Activated T-cell treated with anti-CD3 and anti-CD28 coated beads for 24 hours (primary cell): ENCODE results near the gene IGSF21.

Experiments used
- DNase-seq: peaks from one replicate; pipeline ENCODE4 v3.0.0-alpha.2; 2020; ENCODE audit warnings: low read depth

IGSF21 gene

GRCh38 chr1:18107369-18108298, at the start of gene IGSF21:
Gene IGSF21, plus strand, starts transcription at chr1:18107798. Its CDS starts 331 bp downstream, at chr1:18108129.
- no peak for DNase-seq

- no peak for DNase-seq
Observed at GRCh38 chr1:18058206-18058921, 49.2 kb upstream of the IGSF21 start.

DNA sequence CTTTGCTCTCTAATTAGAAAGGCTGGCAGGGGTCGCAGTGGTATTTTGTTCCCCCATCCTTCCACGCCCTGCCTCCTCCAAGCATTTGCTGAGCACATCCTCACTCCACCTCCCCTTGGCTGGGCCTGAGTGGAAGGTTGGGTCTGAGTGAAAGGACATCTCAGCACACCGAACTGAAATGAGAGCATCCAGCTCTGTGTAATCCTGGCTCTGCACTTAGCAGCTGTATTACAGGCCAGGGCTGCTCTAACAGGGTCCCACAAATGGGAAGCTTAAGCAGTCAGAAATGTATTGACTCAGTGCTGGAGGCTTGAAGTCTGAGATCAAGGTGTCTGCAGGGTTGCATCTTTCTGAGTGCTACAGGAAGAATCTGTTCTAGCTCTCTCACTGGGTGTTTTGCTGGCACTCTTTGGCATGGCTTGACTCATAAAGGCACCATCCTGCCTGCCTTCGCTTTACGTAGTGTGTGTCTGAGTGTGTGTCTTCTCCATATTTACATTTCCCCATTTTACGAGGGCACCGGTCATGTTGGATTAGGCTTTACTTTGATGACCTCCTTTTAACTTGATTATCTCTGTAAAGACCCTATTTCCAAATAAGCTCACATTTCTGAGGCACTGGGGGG, 48.5 kb upstream of the IGSF21 start:
- no peak for DNase-seq

DNA sequence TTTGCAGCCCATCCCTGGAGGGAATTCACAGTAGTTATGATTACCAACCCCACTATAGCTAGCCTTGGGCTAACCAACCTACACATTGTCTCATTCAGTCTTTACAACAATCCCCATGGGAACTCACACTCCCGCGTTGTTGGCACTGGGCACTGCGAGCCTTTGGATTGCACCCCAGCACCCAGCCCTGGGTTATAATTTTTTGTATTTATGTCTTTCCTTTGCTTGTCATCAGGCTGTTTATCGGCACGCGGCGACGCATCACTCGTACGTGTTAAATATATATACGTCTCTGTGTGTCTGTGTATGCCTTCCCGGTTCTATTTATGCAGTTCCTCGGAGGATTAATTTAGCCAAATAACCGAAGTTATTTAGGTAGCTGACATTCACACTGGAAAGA, 47.2 kb upstream of the IGSF21 start:
- DNase-seq: no peak

GRCh38 chr1:18062185-18062584, 45.4 kb upstream of the IGSF21 start:
- DNase-seq: no peak

DNA sequence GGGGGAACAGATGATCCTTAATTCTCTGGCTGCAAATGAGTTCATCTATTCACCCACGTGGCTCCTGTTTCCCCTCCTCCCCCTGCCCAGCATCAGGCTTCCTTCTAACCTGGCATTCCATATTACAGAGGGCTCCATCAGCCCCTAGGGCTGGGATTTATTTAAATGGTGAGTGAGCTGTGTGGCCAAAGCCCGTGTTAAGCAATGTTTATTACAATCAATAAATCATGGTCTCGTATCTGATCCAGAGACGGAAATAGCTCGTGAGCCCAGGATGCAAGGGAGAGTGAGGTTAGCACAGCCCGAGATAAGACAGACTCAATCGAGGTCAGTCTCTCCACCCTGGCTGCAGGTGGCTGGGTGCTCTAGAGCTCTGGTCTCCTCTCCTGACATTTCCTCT, 43.1 kb upstream of the IGSF21 start:
- no peak for DNase-seq

GRCh38 chr1:18066576-18066975, 41.0 kb upstream of the IGSF21 start:
- DNase-seq: no peak

DNA sequence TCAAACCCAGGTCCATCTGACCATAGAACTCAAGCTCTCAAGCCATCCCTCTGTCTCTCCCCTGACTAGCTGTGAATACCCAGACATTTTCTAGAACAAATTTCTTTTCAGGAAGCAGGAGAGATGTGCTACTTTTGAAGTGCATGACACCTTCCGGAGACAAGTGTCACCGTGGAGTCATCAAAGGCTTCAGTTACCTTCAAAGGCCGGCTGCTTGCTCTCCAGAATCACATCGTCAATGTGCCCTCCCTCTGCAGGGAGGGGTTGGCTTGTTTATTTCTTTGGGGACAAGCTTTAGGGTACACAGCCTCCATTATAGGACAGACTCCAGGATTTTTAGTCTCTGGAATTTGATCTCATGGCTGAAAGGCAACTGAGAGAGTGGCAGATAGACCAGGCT, 37.7 kb upstream of the IGSF21 start:
- DNase-seq: no peak

DNA sequence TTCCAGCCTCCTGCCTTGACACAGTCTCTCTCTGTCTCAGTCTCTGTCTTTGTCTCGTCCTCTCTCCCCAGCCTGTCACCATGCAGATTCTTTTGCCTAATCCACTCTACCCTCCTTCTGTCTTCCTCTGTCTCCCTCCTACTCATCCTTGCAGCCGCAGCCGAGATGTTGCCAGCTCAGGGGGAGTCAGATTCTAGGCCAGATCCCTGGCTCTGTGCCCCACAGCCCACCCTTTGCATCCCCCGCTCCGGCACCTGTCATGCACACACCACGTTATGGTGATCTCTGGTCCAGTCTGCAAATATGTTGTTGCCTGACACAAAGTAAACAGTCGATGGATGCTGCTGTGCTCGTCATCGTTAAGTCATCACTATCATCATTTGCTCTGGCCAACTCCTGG, 35.5 kb upstream of the IGSF21 start:
- no peak for DNase-seq

GRCh38 chr1:18073066-18073642, 34.4 kb upstream of the IGSF21 start:
- no peak for DNase-seq

DNA sequence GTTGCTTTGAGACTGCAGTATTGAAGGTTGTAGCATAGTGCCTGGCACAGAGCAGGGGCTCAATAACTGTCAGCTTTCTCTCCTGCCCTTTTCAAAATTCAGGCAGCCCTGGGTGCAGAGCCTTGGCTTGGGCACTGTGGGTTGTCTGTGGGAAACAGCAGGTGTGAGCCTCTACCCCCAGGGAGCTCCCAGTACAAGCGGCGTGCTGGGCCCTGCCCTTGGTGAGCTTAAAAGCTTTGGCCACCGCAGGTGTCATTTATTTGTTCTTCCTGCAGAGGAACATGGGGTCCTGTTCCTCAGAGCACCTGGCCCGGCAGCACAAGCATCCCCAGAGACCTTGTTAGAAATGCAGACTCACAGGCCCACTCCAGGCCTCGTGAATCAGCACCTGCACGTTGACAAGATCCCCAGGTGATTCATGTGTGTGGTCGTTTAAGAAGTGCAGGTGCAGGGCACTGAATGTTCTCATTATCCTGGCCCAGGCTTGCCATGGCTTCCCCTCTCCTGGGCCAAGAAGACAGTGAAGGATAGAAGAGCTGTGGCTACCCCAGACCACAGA, 29.9 kb upstream of the IGSF21 start:
- no peak for DNase-seq

- no peak for DNase-seq
Observed at GRCh38 chr1:18079941-18080735, 27.5 kb upstream of the IGSF21 start.

DNA sequence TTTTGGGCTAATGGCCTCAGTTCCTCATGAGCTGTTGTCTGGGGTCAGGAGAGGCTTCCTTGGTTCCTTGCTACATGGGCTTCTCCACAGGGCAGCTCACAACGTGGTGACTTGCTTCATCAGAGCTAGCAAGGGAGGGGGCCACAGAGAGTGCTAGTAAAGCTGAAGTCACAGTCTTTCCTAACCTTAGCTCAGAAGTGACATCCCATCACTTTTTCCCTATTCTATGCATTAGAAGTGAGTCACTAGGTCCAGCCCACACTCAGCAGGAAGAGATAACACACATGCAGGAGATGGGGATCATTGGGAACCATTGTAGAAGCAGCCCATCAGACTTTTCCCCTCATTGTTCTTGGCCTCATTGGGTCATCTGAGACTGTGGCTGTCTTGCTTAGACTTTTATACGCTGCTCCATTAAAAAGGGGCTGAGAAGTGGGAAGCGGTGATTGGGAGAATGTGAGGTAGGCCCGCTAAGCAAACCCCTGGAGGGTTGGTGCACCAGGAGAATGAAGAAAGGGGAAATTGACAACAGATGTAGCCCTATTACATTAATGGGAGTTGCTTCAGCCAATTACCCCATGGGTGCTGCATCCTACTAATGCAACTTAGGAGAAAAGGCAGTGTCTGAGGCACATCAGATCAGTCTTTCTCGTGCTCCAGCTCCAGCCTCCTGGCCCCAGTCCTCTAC, 22.1 kb upstream of the IGSF21 start:
- no peak for DNase-seq

DNA sequence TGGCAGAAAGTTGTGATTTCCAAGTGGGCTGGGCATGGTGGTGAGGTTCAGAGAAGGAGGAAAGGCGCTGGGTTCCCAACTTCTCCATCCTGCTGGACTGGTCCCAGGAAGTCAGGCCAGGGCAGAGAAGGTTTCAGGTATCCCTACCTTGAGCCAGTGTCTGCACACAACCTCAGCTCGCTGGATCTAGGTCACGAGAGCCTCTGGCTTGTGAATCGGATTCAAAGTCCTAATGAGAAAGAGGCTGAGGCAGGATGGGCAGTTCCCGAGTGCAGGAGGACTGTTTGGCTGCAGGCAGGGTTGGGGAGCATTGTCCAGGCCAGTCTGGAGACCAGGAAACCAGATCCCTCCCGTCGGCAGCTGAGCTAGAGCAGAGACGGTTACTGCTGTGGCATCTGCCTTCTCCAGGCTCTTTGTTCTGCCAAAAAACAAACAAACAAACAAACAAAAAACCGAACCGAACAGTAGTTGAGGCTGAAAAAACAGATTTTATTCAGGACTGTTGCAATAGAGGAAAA, 19.5 kb upstream of the IGSF21 start:
- no peak for DNase-seq

GRCh38 chr1:18089488-18089887, 18.1 kb upstream of the IGSF21 start:
- DNase-seq: no peak

- DNase-seq: no peak
Observed at GRCh38 chr1:18090636-18091035, 17.0 kb upstream of the IGSF21 start.

DNA sequence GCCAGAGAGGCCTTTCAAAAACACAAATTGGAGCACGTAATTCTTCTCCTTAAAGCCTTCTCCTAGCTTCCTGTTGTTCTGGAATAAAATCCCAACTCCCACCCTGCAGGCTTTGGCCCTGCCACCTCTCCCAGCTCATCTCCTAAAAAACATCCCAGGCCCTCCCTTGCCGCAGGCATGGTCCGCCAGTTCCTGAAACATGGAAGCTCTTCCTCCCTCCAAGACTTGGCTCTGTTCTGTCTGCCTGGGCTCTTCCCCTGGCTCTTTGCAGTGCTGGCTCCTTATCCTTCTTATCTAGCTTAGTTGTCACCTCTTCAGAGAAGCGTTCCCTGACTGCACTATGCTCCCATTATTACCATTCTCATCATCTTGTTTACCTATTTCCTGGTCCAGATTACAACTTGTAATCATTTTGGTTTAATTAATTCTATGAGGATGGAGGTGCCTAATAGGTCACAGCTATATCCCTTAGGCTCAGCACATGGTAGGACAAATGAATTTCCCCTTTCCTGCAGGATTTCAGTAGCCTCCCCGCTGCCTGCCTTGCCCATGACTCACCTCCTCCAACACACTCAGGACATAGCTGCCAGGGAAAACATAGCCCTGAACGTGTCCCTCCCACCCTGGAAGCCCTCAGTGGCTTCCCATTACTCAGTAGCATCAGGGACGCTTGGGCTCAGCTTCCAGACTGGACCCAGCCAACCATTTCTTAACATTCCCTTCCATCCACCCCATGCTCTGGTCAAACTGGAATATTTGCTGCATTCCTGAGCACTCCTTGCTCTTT, 15.7 kb upstream of the IGSF21 start:
- no peak for DNase-seq

DNA sequence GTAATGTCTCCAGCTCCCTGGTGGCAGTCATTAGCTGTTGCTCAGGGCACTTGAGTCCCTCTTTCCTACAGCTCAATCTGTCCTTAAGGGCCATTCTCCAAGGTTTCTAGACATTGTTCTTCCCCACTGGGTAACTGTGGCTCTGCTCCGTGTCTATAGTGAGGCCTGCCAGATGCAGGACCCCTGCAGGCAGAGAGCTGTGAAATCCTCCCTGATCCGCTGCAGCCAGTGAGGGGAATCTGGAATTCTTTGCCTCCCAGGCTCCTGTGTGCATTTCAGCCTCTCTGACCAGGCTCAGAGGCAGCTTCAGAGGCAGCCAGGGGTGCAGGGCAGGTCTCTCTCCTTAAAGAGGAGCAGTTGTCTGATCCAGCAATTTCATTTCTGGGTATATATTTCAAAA, 14.4 kb upstream of the IGSF21 start:
- no peak for DNase-seq

DNA sequence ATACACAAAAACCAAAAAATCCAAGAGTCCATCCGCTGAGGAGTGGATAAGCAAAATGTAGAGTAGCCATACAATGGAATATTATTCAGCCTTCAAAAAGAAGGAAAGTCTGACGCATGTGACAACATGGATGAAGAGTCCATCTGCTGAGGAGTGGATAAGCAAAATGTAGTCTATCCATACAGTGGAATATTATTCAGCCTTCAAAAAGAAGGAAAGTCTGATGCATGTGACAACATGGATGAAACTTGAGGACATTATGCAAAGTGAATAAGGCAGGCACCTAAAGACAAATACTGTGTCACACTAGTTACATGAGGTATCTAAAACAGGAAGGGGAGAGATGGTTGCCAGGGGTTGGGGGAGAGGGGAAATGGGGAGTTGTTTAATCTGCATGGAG, 14.0 kb upstream of the IGSF21 start:
- DNase-seq: no peak

DNA sequence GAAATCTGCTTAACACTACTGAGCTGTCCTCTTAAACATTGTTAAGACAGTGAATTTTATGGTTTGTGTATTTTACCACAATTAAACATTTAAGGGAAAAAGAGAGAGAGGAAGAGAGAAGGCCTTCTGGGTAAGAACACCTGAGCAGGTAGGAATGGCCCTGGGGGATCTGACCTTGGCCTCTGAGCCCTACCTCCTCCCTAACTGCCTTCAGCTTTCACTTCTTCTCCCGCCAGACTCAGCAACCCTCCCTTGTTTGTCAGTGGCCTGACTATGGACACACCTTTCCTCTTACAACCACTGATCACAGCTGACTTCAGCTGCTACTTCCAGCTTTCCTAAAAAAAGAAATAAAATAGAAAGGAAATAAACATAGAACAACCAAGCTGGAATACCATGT, 13.5 kb upstream of the IGSF21 start:
- no peak for DNase-seq
